ENCODE results near the gene DGKA.
A peak's percentile ranks its signal among the peaks of the same experiment; 100 is the strongest.
"Not testable (repeated sequence)": the region's sequence is repeated elsewhere in the genome, so short reads cannot be mapped to it uniquely, and the experiment has no call there.

DGKA gene

GRCh38 chr12:55969356-55969755 is 38.4 kb downstream of the DGKA start:
- no peak for DNase-seq

- DNase-seq: no peak
Measured at GRCh38 chr12:55970775-55971174, 39.8 kb downstream of the DGKA start.

GRCh38 chr12:55972042-55972441 is 41.1 kb downstream of the DGKA start:
- no peak for DNase-seq

- no peak for DNase-seq
Measured at GRCh38 chr12:55972456-55972855, 41.5 kb downstream of the DGKA start.

GRCh38 chr12:55972911-55973598 is 42.1 kb downstream of the DGKA start:
- no peak for DNase-seq

- DNase-seq: peak; percentile 95 to 97
Measured at GRCh38 chr12:55973599-55974307, 42.8 kb downstream of the DGKA start, which contains the start of gene RAB5B. RAB5B (plus strand) TSS chr12:55974078; CDS start chr12:55986961, 12,883 bp downstream.

- DNase-seq: peak; percentile 39 to 52
Measured at GRCh38 chr12:55974308-55974730, 43.4 kb downstream of the DGKA start.

GRCh38 chr12:55978393-55978792 is 47.4 kb downstream of the DGKA start:
- DNase-seq: no peak

GRCh38 chr12:55979069-55979468 is 48.1 kb downstream of the DGKA start:
- DNase-seq: no peak

- DNase-seq: not testable (repeated sequence)
Measured at GRCh38 chr12:55981882-55982281, 50.9 kb downstream of the DGKA start.

- DNase-seq: no peak
Measured at GRCh38 chr12:55982319-55982936, 51.5 kb downstream of the DGKA start.

GRCh38 chr12:55983232-55983842 is 52.4 kb downstream of the DGKA start:
- DNase-seq: no peak

- DNase-seq: no peak
Measured at GRCh38 chr12:55984861-55985260, 53.9 kb downstream of the DGKA start.

GRCh38 chr12:55985341-55985740 is 54.4 kb downstream of the DGKA start:
- no peak for DNase-seq

GRCh38 chr12:55985976-55986375 is 55.0 kb downstream of the DGKA start:
- DNase-seq: not testable (repeated sequence)

- no peak for DNase-seq
Measured at GRCh38 chr12:55991110-55991509, 60.1 kb downstream of the DGKA start.

- DNase-seq: no peak
Measured at GRCh38 chr12:55993230-55993853, 62.4 kb downstream of the DGKA start.

GRCh38 chr12:55995366-55995765 is 64.4 kb downstream of the DGKA start:
- DNase-seq: no peak

GRCh38 chr12:55996201-55996714 is 65.3 kb downstream of the DGKA start:
- peak; percentile 55 to 71 for DNase-seq

- DNase-seq: peak; percentile 20 to 51
Measured at GRCh38 chr12:55996715-55997534, 66.0 kb downstream of the DGKA start, which contains the start of gene SUOX. SUOX (plus strand) TSS chr12:55997276; CDS start chr12:56002222, 4,946 bp downstream.

- no peak for DNase-seq
Measured at GRCh38 chr12:55997535-55997859, 66.5 kb downstream of the DGKA start.

- DNase-seq: not testable (repeated sequence)
Measured at GRCh38 chr12:55999522-55999921, 68.6 kb downstream of the DGKA start.

All from stimulated activated CD4-positive, alpha-beta T cell treated with anti-CD3 and anti-CD28 coated beads, Interleukin-2, amount 100 ng/mL, for 24 hours (primary cell).